ENCODE results near the gene NKX1-1.

NKX1-1 gene

DNA sequence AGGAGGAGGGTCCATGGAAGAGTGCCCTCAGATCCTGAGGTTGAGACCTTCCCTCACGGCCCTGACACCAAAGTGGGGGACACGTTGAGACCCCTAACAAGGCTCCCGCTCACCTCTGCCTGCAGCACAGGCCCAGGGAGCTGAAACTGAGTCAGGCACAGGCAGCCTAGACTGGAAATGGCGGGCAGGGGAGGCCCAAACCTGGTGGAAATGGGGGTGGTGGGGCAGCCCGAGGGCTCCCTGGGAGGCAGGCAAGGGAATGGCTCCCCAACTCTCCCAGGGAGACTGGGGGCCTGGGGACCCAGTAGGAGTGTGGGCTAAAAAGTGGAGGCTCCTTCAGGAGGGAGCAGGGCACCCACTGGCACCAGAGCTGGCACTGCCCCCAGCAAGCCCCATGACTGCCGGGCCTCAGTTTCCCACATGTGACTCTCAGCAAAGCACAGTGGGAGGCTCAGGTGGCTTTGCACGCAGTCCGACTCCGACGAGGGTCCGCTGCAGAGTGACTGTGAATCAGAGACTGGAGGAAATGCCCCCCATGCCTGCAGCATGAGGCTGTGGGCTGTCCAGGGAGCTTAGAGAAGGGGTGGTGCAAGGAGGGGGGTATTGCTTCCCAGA, 5.9 kb downstream of the NKX1-1 start:
- peaks cover 36% of the 10 kb centered on the region; the same call in 1 of the 2 replicates for H3K9me3 ChIP-seq (ENCODE audit: control insufficient read depth, insufficient read depth, low read length)
- no peaks in the 10 kb centered on the region for H3K79me2 ChIP-seq (ENCODE audit: control insufficient read depth, low read length)
- H3K4me3 ChIP-seq (ENCODE audit: low read length): no peak overlapping the region
- no peaks in the 10 kb centered on the region for H4K20me1 ChIP-seq (ENCODE audit: control insufficient read depth, insufficient read depth, low read depth, low read length)
- H3K4me1 ChIP-seq (ENCODE audit: control insufficient read depth, low read length): no peaks in the 10 kb centered on the region
- no peaks in the 10 kb centered on the region for H3K27me3 ChIP-seq (ENCODE audit: control insufficient read depth, low read length)
- TF ChIP-seq, protein P1, sequence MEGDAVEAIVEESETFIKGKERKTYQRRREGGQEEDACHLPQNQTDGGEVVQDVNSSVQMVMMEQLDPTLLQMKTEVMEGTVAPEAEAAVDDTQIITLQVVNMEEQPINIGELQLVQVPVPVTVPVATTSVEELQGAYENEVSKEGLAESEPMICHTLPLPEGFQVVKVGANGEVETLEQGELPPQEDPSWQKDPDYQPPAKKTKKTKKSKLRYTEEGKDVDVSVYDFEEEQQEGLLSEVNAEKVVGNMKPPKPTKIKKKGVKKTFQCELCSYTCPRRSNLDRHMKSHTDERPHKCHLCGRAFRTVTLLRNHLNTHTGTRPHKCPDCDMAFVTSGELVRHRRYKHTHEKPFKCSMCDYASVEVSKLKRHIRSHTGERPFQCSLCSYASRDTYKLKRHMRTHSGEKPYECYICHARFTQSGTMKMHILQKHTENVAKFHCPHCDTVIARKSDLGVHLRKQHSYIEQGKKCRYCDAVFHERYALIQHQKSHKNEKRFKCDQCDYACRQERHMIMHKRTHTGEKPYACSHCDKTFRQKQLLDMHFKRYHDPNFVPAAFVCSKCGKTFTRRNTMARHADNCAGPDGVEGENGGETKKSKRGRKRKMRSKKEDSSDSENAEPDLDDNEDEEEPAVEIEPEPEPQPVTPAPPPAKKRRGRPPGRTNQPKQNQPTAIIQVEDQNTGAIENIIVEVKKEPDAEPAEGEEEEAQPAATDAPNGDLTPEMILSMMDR (IDR thresholded peaks at IDR 0.05; ENCODE audit: low read depth, low read length, poor library complexity, severe bottlenecking): no peak
- no peak for TF ChIP-seq EZH2phosphoT487 (IDR thresholded peaks at IDR 0.05; ENCODE audit: borderline replicate concordance, low read length)
- H3K27ac ChIP-seq (ENCODE audit: low read depth, low read length): no peak overlapping the region
- H3K9me2 ChIP-seq (replicated peaks; ENCODE audit: control insufficient read depth, low read length): no peaks in the 10 kb centered on the region
- no peaks in the 10 kb centered on the region for H3F3A ChIP-seq (ENCODE audit: control insufficient read depth, insufficient read depth)
- H3K36me3 ChIP-seq (ENCODE audit: control insufficient read depth, low read length): no peaks in the 10 kb centered on the region; the same call in 1 of the 2 replicates
- H3K4me2 ChIP-seq (ENCODE audit: low read length): no peak overlapping the region

GRCh38 chr4:1399508-1400190, 6.6 kb downstream of the NKX1-1 start:
- H4K20me1 ChIP-seq (ENCODE audit: control insufficient read depth, insufficient read depth, low read depth, low read length): no peaks in the 10 kb centered on the region
- H3K36me3 ChIP-seq (ENCODE audit: control insufficient read depth, low read length): no peaks in the 10 kb centered on the region; the same call in 1 of the 2 replicates
- no peaks in the 10 kb centered on the region for H3F3A ChIP-seq (ENCODE audit: control insufficient read depth, insufficient read depth)
- no peaks in the 10 kb centered on the region for H3K79me2 ChIP-seq (ENCODE audit: control insufficient read depth, low read length)
- H3K9me3 ChIP-seq (ENCODE audit: control insufficient read depth, insufficient read depth, low read length): peaks cover 36% of the 10 kb centered on the region; the same call in 1 of the 2 replicates
- H3K27me3 ChIP-seq (ENCODE audit: control insufficient read depth, low read length): no peaks in the 10 kb centered on the region
- TF ChIP-seq EZH2phosphoT487 (IDR thresholded peaks at IDR 0.05; ENCODE audit: borderline replicate concordance, low read length): no peak
- TF ChIP-seq, protein P1 (IDR thresholded peaks at IDR 0.05; ENCODE audit: low read depth, low read length, poor library complexity, severe bottlenecking): no peak
- H3K4me1 ChIP-seq (ENCODE audit: control insufficient read depth, low read length): no peaks in the 10 kb centered on the region
- H3K9me2 ChIP-seq (replicated peaks; ENCODE audit: control insufficient read depth, low read length): no peaks in the 10 kb centered on the region
- H3K27ac ChIP-seq (ENCODE audit: low read depth, low read length): no peak overlapping the region
- H3K4me3 ChIP-seq (ENCODE audit: low read length): no peak overlapping the region
- no peak overlapping the region for H3K4me2 ChIP-seq (ENCODE audit: low read length)

GRCh38 chr4:1398681-1399507, 7.3 kb downstream of the NKX1-1 start:
- Histone ChIP-seq H3K4me3 (ENCODE audit: low read length) (no peak overlapping the region), H4K20me1 (ENCODE audit: control insufficient read depth, insufficient read depth, low read depth, low read length) (no peaks in the 10 kb centered on the region), H3K9me3 (ENCODE audit: control insufficient read depth, insufficient read depth, low read length) (peaks cover 36% of the 10 kb centered on the region; the same call in 1 of the 2 replicates), H3K27ac (ENCODE audit: low read depth, low read length) (no peak overlapping the region), H3F3A (ENCODE audit: control insufficient read depth, insufficient read depth) (no peaks in the 10 kb centered on the region), H3K27me3 (ENCODE audit: control insufficient read depth, low read length) (no peaks in the 10 kb centered on the region), H3K79me2 (ENCODE audit: control insufficient read depth, low read length) (no peaks in the 10 kb centered on the region), H3K4me1 (ENCODE audit: control insufficient read depth, low read length) (no peaks in the 10 kb centered on the region), H3K9me2 (replicated peaks; ENCODE audit: control insufficient read depth, low read length) (no peaks in the 10 kb centered on the region), H3K4me2 (ENCODE audit: low read length) (no peak overlapping the region), H3K36me3 (ENCODE audit: control insufficient read depth, low read length) (peaks cover 1% of the 10 kb centered on the region; the same call in 1 of the 2 replicates)
- TF ChIP-seq, protein P1 (IDR thresholded peaks at IDR 0.05; ENCODE audit: low read depth, low read length, poor library complexity, severe bottlenecking): no peak
- no peak for TF ChIP-seq EZH2phosphoT487 (IDR thresholded peaks at IDR 0.05; ENCODE audit: borderline replicate concordance, low read length)
